Glutamatergic neuron (in vitro differentiated cells): ENCODE data around the gene HBD. TPM values are rescaled to one million over a fixed set of nuclear protein-coding genes. Genes with fewer than 3 reads are reported as not detected.

ENCODE experiments used
- DNase-seq: peaks from one replicate; pipeline ENCODE4 v3.0.0; 2022
- H3K27ac Mint-ChIP-seq: one replicate; pipeline ENCODE4 v1.8.0; 2020; ENCODE audit warnings: mild to moderate bottlenecking, mixed read lengths, inconsistent platforms; ENCODE audit not compliant: unreplicated experiment
- H3K27me3 Mint-ChIP-seq: one replicate; pipeline ENCODE4 v1.8.0; 2020; ENCODE audit warnings: mild to moderate bottlenecking, moderate library complexity, mixed read lengths, inconsistent platforms; ENCODE audit not compliant: unreplicated experiment
- H3K36me3 Mint-ChIP-seq: one replicate; pipeline ENCODE4 v1.8.0; 2020; ENCODE audit warnings: mild to moderate bottlenecking, mixed read lengths, inconsistent platforms; ENCODE audit not compliant: unreplicated experiment
- H3K4me1 Mint-ChIP-seq: one replicate; pipeline ENCODE4 v1.8.0; 2020; ENCODE audit warnings: mild to moderate bottlenecking, low read depth, mixed read lengths, inconsistent platforms; ENCODE audit not compliant: unreplicated experiment
- H3K4me3 Mint-ChIP-seq: one replicate; pipeline ENCODE4 v1.8.0; 2020; ENCODE audit warnings: mild to moderate bottlenecking, mixed read lengths, inconsistent platforms; ENCODE audit not compliant: unreplicated experiment
- H3K9me3 Mint-ChIP-seq: one replicate; pipeline ENCODE4 v1.8.0; 2020; ENCODE audit warnings: mild to moderate bottlenecking, moderate library complexity, mixed read lengths, inconsistent platforms; ENCODE audit not compliant: unreplicated experiment
- CTCF ChIP-seq: fragments of 200-600 bp; sonication (generic); IDR thresholded peaks from one replicate; pipeline ENCODE4 v1.5.0; 2021; ENCODE audit not compliant: partially characterized antibody, unreplicated experiment
- total RNA-seq: library from RNA; stranded (reverse); fragmentation: NEBNext Ultra II Directional; extraction: Animal tissue kit (Norgen Biotek cat#: 25700); gene quantifications from one replicate; pipeline ENCODE4 v1.2.1, GENCODE V29; 2021; ENCODE audit not compliant: unreplicated experiment

Gene HBD
- total RNA-seq, 1 donor from 2014 or later, result not detected

- DNase-seq, result peak; percentile 69
- Mint-ChIP-seq H3K4me1 (peaks cover 4% of the 10 kb centered on the region), H3K27ac (peak overlapping the region; percentile 82), H3K27me3 (no peaks in the 10 kb centered on the region), H3K36me3 (no peaks in the 10 kb centered on the region), H3K4me3 (no peak overlapping the region), H3K9me3 (peaks cover 4% of the 10 kb centered on the region)
- no peak for TF ChIP-seq CTCF
Measured at GRCh38 chr11:5280582-5281102, 46.4 kb upstream of the HBD start.

DNA sequence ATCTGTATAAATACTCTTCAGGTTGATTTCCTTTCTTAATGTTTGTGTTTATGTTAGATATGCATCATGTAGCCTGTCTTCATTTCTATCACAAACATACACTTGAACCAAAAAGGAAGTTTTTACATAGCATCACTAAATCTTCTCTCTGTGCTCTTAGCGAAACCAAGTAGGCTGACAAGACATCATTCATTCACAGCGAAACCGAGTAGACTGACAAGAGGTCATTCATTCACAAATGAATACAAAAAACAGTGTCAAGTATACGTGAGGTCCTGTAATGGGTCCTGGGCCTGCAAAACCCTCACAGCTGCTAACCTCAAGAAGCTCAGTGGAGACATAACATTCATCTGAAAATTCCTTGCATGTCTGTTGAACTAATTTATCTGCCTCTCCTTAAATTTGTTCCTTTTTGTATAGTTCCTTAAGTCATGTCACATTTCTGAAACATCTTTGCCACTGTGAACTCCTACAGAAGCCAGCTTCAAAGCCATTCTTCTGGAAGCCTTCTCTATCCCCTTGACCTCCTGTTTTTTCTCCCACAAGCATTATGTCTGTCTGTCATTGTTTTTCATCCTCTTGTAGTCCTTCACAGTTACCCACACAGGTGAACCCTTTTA, 45.3 kb upstream of the HBD start:
- no peak for DNase-seq
- Mint-ChIP-seq H3K27ac (peak overlapping the region; percentile 24), H3K36me3 (no peaks in the 10 kb centered on the region), H3K4me3 (no peak overlapping the region), H3K27me3 (no peaks in the 10 kb centered on the region), H3K9me3 (peaks cover 4% of the 10 kb centered on the region), H3K4me1 (peaks cover 6% of the 10 kb centered on the region)
- no peak for TF ChIP-seq CTCF

DNA sequence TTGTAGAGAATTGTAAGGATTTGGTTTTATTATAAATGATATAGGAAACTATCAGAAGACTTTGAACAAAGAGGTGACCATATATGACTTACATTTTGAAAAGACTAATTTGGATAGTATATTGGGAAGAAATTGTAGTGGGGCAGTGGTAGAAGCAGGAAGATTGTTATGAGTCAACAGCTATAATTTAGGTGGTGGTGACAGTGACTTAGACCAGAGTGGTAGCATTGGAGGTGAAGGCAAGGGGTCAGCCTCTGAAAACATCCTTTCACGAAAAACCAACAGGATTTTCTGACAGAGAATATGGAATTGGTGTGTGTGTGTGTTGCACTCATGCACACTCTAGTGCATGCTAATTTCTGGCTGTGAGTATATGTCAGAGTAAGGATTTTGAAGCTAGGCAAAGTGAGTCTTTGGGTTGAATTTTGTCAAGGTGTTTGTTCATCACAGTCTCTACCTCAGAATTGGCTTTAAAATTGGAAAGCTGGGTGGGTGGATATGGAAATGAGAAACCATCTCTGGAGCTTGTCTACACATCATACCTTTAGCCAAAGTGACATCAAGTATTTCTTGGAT, 43.6 kb upstream of the HBD start:
- Mint-ChIP-seq H3K36me3 (no peaks in the 10 kb centered on the region), H3K27ac (no peak overlapping the region), H3K4me3 (no peak overlapping the region), H3K4me1 (peaks cover 11% of the 10 kb centered on the region), H3K9me3 (peaks cover 4% of the 10 kb centered on the region), H3K27me3 (no peaks in the 10 kb centered on the region)
- no peak for TF ChIP-seq CTCF
- DNase-seq, result no peak

GRCh38 chr11:5276697-5277096, 42.4 kb upstream of the HBD start:
- no peak for TF ChIP-seq CTCF
- Mint-ChIP-seq H3K27ac (no peak overlapping the region), H3K4me3 (no peak overlapping the region), H3K27me3 (no peaks in the 10 kb centered on the region), H3K4me1 (peaks cover 11% of the 10 kb centered on the region), H3K9me3 (peaks cover 4% of the 10 kb centered on the region), H3K36me3 (no peaks in the 10 kb centered on the region)
- no peak for DNase-seq
